SU-DHL-6 (cell line): ENCODE measurements around the gene ST6GAL1.
A peak's percentile ranks its signal among the peaks of the same experiment; 100 is the strongest.

Source experiments
- H2AFZ ChIP-seq: fragments of 200-600 bp; sonication (generic); 2 replicates; pipeline ENCODE4 v1.6.1; 2014; ENCODE audit warnings: low read depth, mild to moderate bottlenecking, moderate library complexity, mixed read lengths, antibody characterized with exemption, low read length; ENCODE audit not compliant: severe bottlenecking
- H3F3A ChIP-seq: fragments of 200-600 bp; shearing (Covaris generic); 2 replicates; pipeline ENCODE4 v1.6.0; 2016; ENCODE audit warnings: antibody characterized with exemption, mild to moderate bottlenecking; ENCODE audit not compliant: insufficient read depth
- H3K27ac ChIP-seq: fragments of 200-600 bp; sonication (generic); 2 replicates; pipeline ENCODE4 v1.5.1; 2016; ENCODE audit warnings: low read depth, mild to moderate bottlenecking, low read length, moderate library complexity, mixed read lengths
- H3K27me3 ChIP-seq: fragments of 200-600 bp; sonication (generic), shearing (Covaris generic); 2 replicates; pipeline ENCODE4 v1.6.0; 2014; ENCODE audit warnings: mild to moderate bottlenecking, low read length
- H3K36me3 ChIP-seq: fragments of 200-600 bp; sonication (generic); 2 replicates; pipeline ENCODE4 v1.6.1; 2014; ENCODE audit warnings: mild to moderate bottlenecking, low read length, mixed read lengths
- H3K4me2 ChIP-seq: fragments of 300-600, 200-600 bp; shearing (Covaris generic), sonication (generic); 2 replicates; pipeline ENCODE4 v1.6.0; 2014; ENCODE audit warnings: low read length, low read depth, mild to moderate bottlenecking; ENCODE audit not compliant: poor library complexity, severe bottlenecking
- H3K4me3 ChIP-seq: fragments of 200-600 bp; sonication (generic); 2 replicates; pipeline ENCODE4 v1.5.1; 2014; ENCODE audit warnings: antibody characterized with exemption, low read length, mild to moderate bottlenecking, mixed read lengths; ENCODE audit not compliant: insufficient read depth, poor library complexity, severe bottlenecking
- H3K79me2 ChIP-seq: fragments of 200-600 bp; sonication (generic); 2 replicates; pipeline ENCODE4 v1.6.1; 2014; ENCODE audit warnings: mild to moderate bottlenecking, low read length, moderate library complexity; ENCODE audit not compliant: insufficient read depth
- H3K9ac ChIP-seq: fragments of 200-600 bp; sonication (generic); 2 replicates; pipeline ENCODE4 v1.7.0; 2014; ENCODE audit warnings: mild to moderate bottlenecking, low read length
- H3K9me2 ChIP-seq: fragments of 200-600 bp; sonication (generic); replicated peaks from 2 replicates; pipeline ENCODE4 v1.6.1; 2014; ENCODE audit warnings: low read length; ENCODE audit not compliant: insufficient read depth
- H3K9me3 ChIP-seq: fragments of 200-600 bp; sonication (generic); 2 replicates; pipeline ENCODE4 v1.6.1; 2014; ENCODE audit warnings: low read length, mixed read lengths; ENCODE audit not compliant: insufficient read depth
- H4K20me1 ChIP-seq: fragments of 200-600 bp; sonication (generic); 2 replicates; pipeline ENCODE4 v1.6.1; 2014; ENCODE audit warnings: low read depth, mild to moderate bottlenecking, antibody characterized with exemption, low read length, moderate library complexity, mixed read lengths
- CTCF ChIP-seq: fragments of 200-600 bp; sonication (generic); IDR thresholded peaks from one replicate; pipeline ENCODE4 v1.5.1; 2017; ENCODE audit warnings: antibody characterized with exemption, mild to moderate bottlenecking, low read length, moderate library complexity; ENCODE audit not compliant: insufficient read depth, poor library complexity, severe bottlenecking
- EZH2phosphoT487 ChIP-seq: fragments of 200-600 bp; sonication (generic), shearing (Covaris generic); conservative IDR thresholded peaks from 2 replicates; pipeline ENCODE4 v1.6.1; 2018; ENCODE audit warnings: mild to moderate bottlenecking, antibody characterized with exemption, low read length, moderate library complexity, mixed read lengths

ST6GAL1 gene

GRCh38 chr3:187019542-187020072 is 89.3 kb downstream of the ST6GAL1 start:
- Histone ChIP-seq H2AFZ (no peak overlapping the region), H3K4me2 (peak overlapping the region; percentile 95), H4K20me1 (no peaks in the 10 kb centered on the region), H3K79me2 (peaks cover 80% of the 10 kb centered on the region), H3K27ac (peak overlapping the region; percentile 100), H3K27me3 (no peaks in the 10 kb centered on the region), H3K9me3 (no peaks in the 10 kb centered on the region), H3K36me3 (peaks cover 13% of the 10 kb centered on the region), H3K9me2 (no peaks in the 10 kb centered on the region), H3F3A (peaks cover 83% of the 10 kb centered on the region), H3K9ac (peak overlapping the region; percentile 79), H3K4me3 (no peak overlapping the region)
- TF ChIP-seq EZH2phosphoT487 (no peak), CTCF (peak; percentile 27)

- H3K9ac ChIP-seq = peak overlapping the region; percentile 79
- no peaks in the 10 kb centered on the region for H4K20me1 ChIP-seq
Observed at GRCh38 chr3:187020376-187020775, 90.0 kb downstream of the ST6GAL1 start.

GRCh38 chr3:187021748-187022402 is 91.5 kb downstream of the ST6GAL1 start:
- H3K9ac ChIP-seq = peak overlapping the region; percentile 79
- H3K27ac ChIP-seq = peak overlapping the region; percentile 100
- peak overlapping the region; percentile 95 for H3K4me2 ChIP-seq
- H3K9me2 ChIP-seq = no peaks in the 10 kb centered on the region
- H3K4me3 ChIP-seq = peak overlapping the region; percentile 93
- peaks cover 83% of the 10 kb centered on the region for H3F3A ChIP-seq
- H3K79me2 ChIP-seq = peaks cover 87% of the 10 kb centered on the region
- peaks cover 14% of the 10 kb centered on the region for H3K36me3 ChIP-seq
- no peaks in the 10 kb centered on the region for H3K27me3 ChIP-seq
- H4K20me1 ChIP-seq = no peaks in the 10 kb centered on the region
- H3K9me3 ChIP-seq = no peaks in the 10 kb centered on the region
- no peak overlapping the region for H2AFZ ChIP-seq
- TF ChIP-seq CTCF = no peak
- no peak for TF ChIP-seq EZH2phosphoT487

More at GRCh38 chr3:187020376-187020775, 90.0 kb downstream of the ST6GAL1 start:
- TF ChIP-seq EZH2phosphoT487 (no peak), CTCF (no peak)
- H3K9me3 ChIP-seq = no peaks in the 10 kb centered on the region
- H3K27me3 ChIP-seq = no peaks in the 10 kb centered on the region
- peak overlapping the region; percentile 20 for H3K4me3 ChIP-seq
- peak overlapping the region; percentile 95 for H3K4me2 ChIP-seq
- H3K79me2 ChIP-seq = peaks cover 82% of the 10 kb centered on the region
- H3K36me3 ChIP-seq = peaks cover 14% of the 10 kb centered on the region
- no peak overlapping the region for H2AFZ ChIP-seq
- no peaks in the 10 kb centered on the region for H3K9me2 ChIP-seq
- H3F3A ChIP-seq = peaks cover 83% of the 10 kb centered on the region
- peak overlapping the region; percentile 100 for H3K27ac ChIP-seq
